Muscle layer of colon (tissue), 2 donors: ENCODE measurements around the gene SH3D19.
"Not testable (repeated sequence)": the region's sequence is repeated elsewhere in the genome, so short reads cannot be mapped to it uniquely, and the experiment has no call there.

Source experiments
- H3K27ac ChIP-seq: one replicate; pipeline ENCODE4 v1.7.0; 2013; ENCODE audit warnings: low read depth, mild to moderate bottlenecking, low read length, moderate library complexity
- H3K27me3 ChIP-seq, 2 donors: one replicate each; pipeline ENCODE4 v1.7.0; 2013; ENCODE audit warnings: low read length in 2 of 2, mild to moderate bottlenecking in 2 of 2; ENCODE audit not compliant: insufficient read depth in 2 of 2, control insufficient read depth in 1 of 2
- H3K36me3 ChIP-seq: one replicate; pipeline ENCODE4 v1.7.0; 2013; ENCODE audit warnings: mild to moderate bottlenecking, low read length; ENCODE audit not compliant: insufficient read depth
- H3K4me1 ChIP-seq: one replicate; pipeline ENCODE4 v1.7.0; 2013; ENCODE audit warnings: mild to moderate bottlenecking, low read length; ENCODE audit not compliant: insufficient read depth
- H3K4me3 ChIP-seq, 2 donors: one replicate each; pipeline ENCODE4 v1.7.0; 2013; ENCODE audit warnings: low read length in 2 of 2, low read depth in 1 of 2, mild to moderate bottlenecking in 1 of 2, moderate library complexity in 1 of 2
- H3K9ac ChIP-seq: one replicate; pipeline ENCODE4 v1.7.0; 2013; ENCODE audit warnings: low read length
- H3K9me3 ChIP-seq: one replicate; pipeline ENCODE4 v1.7.0; 2013; ENCODE audit warnings: mild to moderate bottlenecking, low read length
- donor health status: abdominal sarcoma.
- donor health status: Adenocarcinoma of cecum.

SH3D19 gene

DNA sequence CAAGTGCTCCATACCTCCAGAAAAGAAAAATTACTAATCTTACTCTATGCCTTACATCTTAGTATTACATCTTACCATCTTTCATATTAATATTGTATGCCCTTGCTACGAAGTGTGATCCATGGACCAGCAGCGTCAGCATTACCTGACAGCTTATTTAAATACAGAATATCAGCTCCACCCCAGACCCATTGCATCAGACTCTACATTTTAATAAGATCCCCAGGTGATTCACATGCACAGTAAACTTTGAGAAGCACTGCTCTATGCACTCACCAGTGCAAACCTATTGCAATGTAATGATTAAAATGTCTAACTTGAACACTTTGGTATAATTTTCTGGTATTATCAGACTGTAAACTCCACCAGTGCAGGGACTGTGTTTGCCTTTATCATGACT is 14.1 kb upstream of the SH3D19 start:
- H3K27me3 ChIP-seq: no peaks in the 10 kb centered on the region
- H3K4me3 ChIP-seq: no peak overlapping the region
- no peaks in the 10 kb centered on the region for H3K9me3 ChIP-seq
- no peak overlapping the region for H3K27ac ChIP-seq
- H3K9ac ChIP-seq: no peak overlapping the region
- no peaks in the 10 kb centered on the region for H3K36me3 ChIP-seq
- no peaks in the 10 kb centered on the region for H3K4me1 ChIP-seq

DNA sequence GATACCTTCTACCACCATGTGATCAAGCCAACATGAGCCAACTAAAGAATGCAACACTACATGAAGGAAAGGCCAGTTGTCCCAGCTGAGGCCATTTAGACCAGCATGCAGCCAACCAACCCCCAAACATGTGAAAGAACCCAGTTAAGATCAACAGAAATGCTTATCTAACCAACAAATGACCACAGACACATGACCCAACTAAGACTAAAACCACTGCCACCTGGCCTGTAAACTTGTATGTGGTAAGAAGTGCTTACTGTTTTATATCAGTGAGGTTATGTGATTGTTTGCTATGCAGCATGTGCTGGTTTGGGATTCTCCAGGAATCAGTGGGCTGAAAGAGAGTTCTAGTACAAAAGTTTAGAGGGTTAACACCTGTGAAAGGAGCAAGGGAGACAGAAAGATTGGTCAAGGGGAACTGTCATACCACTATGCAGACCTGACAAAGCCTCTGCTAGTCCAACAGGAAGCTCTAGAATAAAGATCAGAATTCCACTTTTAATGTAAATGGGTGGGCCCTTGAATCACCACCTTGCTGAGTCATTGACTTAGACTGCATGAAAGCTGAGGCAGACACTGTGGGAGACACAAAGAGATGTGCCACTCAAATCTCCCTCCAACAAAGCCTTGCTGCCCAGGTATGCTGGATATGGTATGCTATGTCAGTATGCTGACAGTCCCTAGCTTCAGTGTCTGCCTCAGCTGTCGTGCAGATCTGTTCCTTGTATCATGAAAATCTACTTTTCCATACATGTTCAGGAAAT is 6.1 kb upstream of the SH3D19 start:
- Histone ChIP-seq H3K36me3 (no peaks in the 10 kb centered on the region), H3K9me3 (no peaks in the 10 kb centered on the region), H3K4me1 (no peaks in the 10 kb centered on the region), H3K27ac (no peak overlapping the region), H3K27me3 (no peaks in the 10 kb centered on the region), H3K4me3 (no peak overlapping the region), H3K9ac (no peak overlapping the region)

GRCh38 chr4:151329217-151330007 is 4.0 kb upstream of the SH3D19 start:
- H3K36me3 ChIP-seq: no peaks in the 10 kb centered on the region
- H3K27me3 ChIP-seq: no peaks in the 10 kb centered on the region
- H3K4me3 ChIP-seq: no peak overlapping the region
- H3K4me1 ChIP-seq: no peaks in the 10 kb centered on the region
- H3K27ac ChIP-seq: no peak overlapping the region
- no peaks in the 10 kb centered on the region for H3K9me3 ChIP-seq
- no peak overlapping the region for H3K9ac ChIP-seq

- peak overlapping the region; percentile 91 for H3K27ac ChIP-seq
Observed at GRCh38 chr4:151325949-151326246, 493 bp upstream of the SH3D19 start.

DNA sequence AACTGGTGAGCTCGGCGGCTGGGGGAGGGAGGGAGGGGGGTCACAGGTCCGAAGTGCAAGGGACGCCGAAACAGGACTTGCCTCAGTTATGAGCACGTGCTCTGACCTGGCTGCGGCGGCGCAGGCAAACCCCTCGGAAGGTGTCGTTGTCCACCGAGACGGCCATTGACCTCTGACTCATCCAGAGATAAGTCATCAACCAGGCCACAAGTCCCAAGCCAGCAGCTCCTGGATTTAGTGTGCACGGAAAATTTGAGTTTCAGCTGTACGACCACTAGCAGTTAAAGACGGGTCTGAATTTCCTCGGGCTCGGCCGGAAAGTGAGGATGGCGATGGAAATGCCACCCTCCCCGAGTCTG is 674 bp downstream of the SH3D19 start:
- Histone ChIP-seq H3K9ac (peak overlapping the region; percentile 49), H3K36me3 (no peaks in the 10 kb centered on the region), H3K4me3 (peak overlapping the region; percentile 73 to 93), H3K4me1 (peaks cover 30% of the 10 kb centered on the region), H3K9me3 (no peaks in the 10 kb centered on the region), H3K27ac (peak overlapping the region; percentile 91), H3K27me3 (no peaks in the 10 kb centered on the region)

More at GRCh38 chr4:151325949-151326246, 493 bp upstream of the SH3D19 start:
- H3K9ac ChIP-seq: peak overlapping the region; percentile 49
- peak overlapping the region; percentile 73 to 93 for H3K4me3 ChIP-seq
- H3K36me3 ChIP-seq: no peaks in the 10 kb centered on the region
- H3K27me3 ChIP-seq: no peaks in the 10 kb centered on the region
- H3K9me3 ChIP-seq: no peaks in the 10 kb centered on the region
- peaks cover 22% of the 10 kb centered on the region for H3K4me1 ChIP-seq

GRCh38 chr4:151324124-151324751 is 1.2 kb downstream of the SH3D19 start:
- Histone ChIP-seq H3K9ac (peak overlapping the region; percentile 49), H3K36me3 (no peaks in the 10 kb centered on the region), H3K4me3 (peak overlapping the region; percentile 73 to 93), H3K27me3 (no peaks in the 10 kb centered on the region), H3K4me1 (peaks cover 30% of the 10 kb centered on the region), H3K9me3 (no peaks in the 10 kb centered on the region), H3K27ac (peak overlapping the region; percentile 91)

DNA sequence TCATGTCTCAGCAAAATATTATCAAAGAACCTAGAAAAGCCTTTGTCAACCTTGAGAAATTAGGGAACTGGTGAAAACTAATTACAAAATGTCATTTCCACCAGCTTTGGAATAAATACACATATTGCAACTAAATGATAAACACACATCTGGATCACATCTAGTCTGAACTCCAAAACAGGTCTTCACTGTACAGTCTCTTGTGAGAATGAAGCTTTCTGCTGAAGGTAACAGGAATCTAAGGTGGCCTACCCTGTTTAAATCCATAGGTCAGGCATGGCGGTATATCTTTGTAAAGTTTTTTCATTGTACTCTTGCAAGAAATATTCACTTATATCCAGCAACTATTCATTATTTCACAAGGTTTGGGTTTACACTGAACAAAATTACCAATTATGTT is 1.7 kb downstream of the SH3D19 start:
- peak overlapping the region; percentile 5 for H3K9ac ChIP-seq
- no peaks in the 10 kb centered on the region for H3K9me3 ChIP-seq
- H3K36me3 ChIP-seq: no peaks in the 10 kb centered on the region
- H3K27ac ChIP-seq: peak overlapping the region; percentile 91
- peaks cover 30% of the 10 kb centered on the region for H3K4me1 ChIP-seq
- H3K4me3 ChIP-seq: peak overlapping the region in 1 of 2 donors; percentile 73
- H3K27me3 ChIP-seq: no peaks in the 10 kb centered on the region

- H3K4me3 ChIP-seq: no peak overlapping the region
- H3K9me3 ChIP-seq: no peaks in the 10 kb centered on the region
- H3K4me1 ChIP-seq: peaks cover 30% of the 10 kb centered on the region
- no peak overlapping the region for H3K9ac ChIP-seq
- no peaks in the 10 kb centered on the region for H3K36me3 ChIP-seq
- no peaks in the 10 kb centered on the region for H3K27me3 ChIP-seq
- H3K27ac ChIP-seq: peak overlapping the region; percentile 91
Observed at GRCh38 chr4:151322570-151322969, 2.8 kb downstream of the SH3D19 start.

- not testable (repeated sequence) for H3K9me3 ChIP-seq, H3K9ac ChIP-seq, H3K27me3 ChIP-seq, H3K36me3 ChIP-seq
- Histone ChIP-seq H3K4me1 (peaks cover 33% of the 10 kb centered on the region), H3K4me3 (peak overlapping the region in 1 of 2 donors; percentile 4), H3K27ac (peak overlapping the region; percentile 91)
Observed at GRCh38 chr4:151322161-151322560, 3.2 kb downstream of the SH3D19 start.

DNA sequence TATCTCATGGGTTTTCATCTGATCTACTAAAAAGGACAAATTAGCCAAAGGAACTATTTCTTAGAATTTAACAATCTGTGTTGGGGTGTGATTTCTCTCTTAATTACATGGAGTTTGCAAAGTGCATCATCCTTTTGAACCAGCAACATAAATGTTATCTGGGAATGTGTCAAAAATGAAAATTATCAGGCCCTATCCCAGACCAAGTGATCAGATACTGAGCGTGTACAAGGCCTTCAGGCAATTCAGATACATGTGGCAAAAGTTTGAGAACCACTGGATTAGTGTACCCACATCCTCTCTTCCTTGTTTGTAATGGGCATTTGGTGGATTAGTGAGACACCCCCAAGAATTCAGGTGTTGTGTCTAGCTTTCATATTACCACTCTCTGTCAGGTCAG is 3.8 kb downstream of the SH3D19 start:
- peaks cover 39% of the 10 kb centered on the region for H3K4me1 ChIP-seq
- no peaks in the 10 kb centered on the region for H3K27me3 ChIP-seq
- H3K36me3 ChIP-seq: no peaks in the 10 kb centered on the region

DNA sequence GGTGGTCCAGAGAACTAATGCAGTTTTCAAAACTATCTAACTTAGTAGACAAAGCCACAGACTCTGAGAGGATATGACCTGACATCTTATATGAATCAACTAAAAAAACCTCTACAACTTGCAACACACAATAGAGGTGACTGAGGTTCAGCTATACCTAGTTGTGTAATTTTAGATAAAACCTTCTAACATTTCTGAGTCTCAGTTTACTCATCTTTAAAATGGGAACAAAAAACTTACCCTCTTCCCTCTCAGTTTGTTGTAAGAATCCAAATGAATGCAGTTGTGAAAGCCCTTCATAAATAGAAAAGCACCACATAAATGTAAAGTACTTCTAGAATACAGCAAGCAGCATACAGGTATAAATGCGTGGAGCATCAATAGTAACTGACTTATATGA is 5.9 kb downstream of the SH3D19 start:
- H3K4me1 ChIP-seq: peaks cover 57% of the 10 kb centered on the region
- no peaks in the 10 kb centered on the region for H3K27me3 ChIP-seq
- H3K4me3 ChIP-seq: no peak overlapping the region
- no peaks in the 10 kb centered on the region for H3K9me3 ChIP-seq
- H3K36me3 ChIP-seq: no peaks in the 10 kb centered on the region
- H3K27ac ChIP-seq: no peak overlapping the region
- no peak overlapping the region for H3K9ac ChIP-seq

More for the DNA sequence above, 3.8 kb downstream of the SH3D19 start:
- Histone ChIP-seq H3K9ac (no peak overlapping the region), H3K9me3 (no peaks in the 10 kb centered on the region), H3K4me3 (peak overlapping the region in 1 of 2 donors; percentile 4), H3K27ac (no peak overlapping the region)
